IPS-11a (cell line): ENCODE measurements around the gene ACTN4.
"Not testable (repeated sequence)": the region's sequence is repeated elsewhere in the genome, so short reads cannot be mapped to it uniquely, and the experiment has no call there.

Experiments
- H3K4me3 ChIP-seq: one replicate; pipeline ENCODE4 v1.5.1; 2013; ENCODE audit warnings: low read depth, low read length, control low read depth

Gene ACTN4

GRCh38 chr19:38761884-38762389 lies 114.5 kb downstream of the ACTN4 start:
- H3K4me3 ChIP-seq, result not testable (repeated sequence)

- H3K4me3 ChIP-seq, result no peak overlapping the region
These were observed 116.4 kb downstream of the ACTN4 start for GRCh38 chr19:38763795-38764220.

GRCh38 chr19:38765214-38765613 lies 117.8 kb downstream of the ACTN4 start:
- no peak overlapping the region for H3K4me3 ChIP-seq

GRCh38 chr19:38766276-38767047 lies 119.0 kb downstream of the ACTN4 start:
- no peak overlapping the region for H3K4me3 ChIP-seq

- H3K4me3 ChIP-seq, result no peak overlapping the region
These were observed 122.3 kb downstream of the ACTN4 start for GRCh38 chr19:38769635-38770211.

GRCh38 chr19:38770228-38770948 lies 122.9 kb downstream of the ACTN4 start:
- H3K4me3 ChIP-seq, result not testable (repeated sequence)

GRCh38 chr19:38770949-38771275 lies 123.5 kb downstream of the ACTN4 start:
- H3K4me3 ChIP-seq, result not testable (repeated sequence)

- not testable (repeated sequence) for H3K4me3 ChIP-seq
These were observed 124.1 kb downstream of the ACTN4 start for GRCh38 chr19:38771569-38771968.

GRCh38 chr19:38773469-38774177 lies 126.2 kb downstream of the ACTN4 start, which contains the start of gene LGALS7:
Gene LGALS7 (minus strand): TSS chr19:38773517. CDS start chr19:38773492, 25 bp downstream.
- H3K4me3 ChIP-seq, result no peak within 1 kb of the TSS

GRCh38 chr19:38774181-38774950 lies 126.9 kb downstream of the ACTN4 start:
- no peak overlapping the region for H3K4me3 ChIP-seq

GRCh38 chr19:38778733-38779132 lies 131.3 kb downstream of the ACTN4 start:
- H3K4me3 ChIP-seq, result no peak overlapping the region

- no peak overlapping the region for H3K4me3 ChIP-seq
These were observed 133.0 kb downstream of the ACTN4 start for GRCh38 chr19:38780443-38780842.

GRCh38 chr19:38781058-38781457 lies 133.6 kb downstream of the ACTN4 start:
- H3K4me3 ChIP-seq, result no peak overlapping the region
